Epidermal melanocyte (primary cell): ENCODE measurements around the gene ZNF169.
"Not testable (repeated sequence)": the region's sequence is repeated elsewhere in the genome, so short reads cannot be mapped to it uniquely, and the experiment has no call there.

Source experiments
- DNase-seq: peaks from one replicate; pipeline ENCODE4 v3.0.0; 2011; ENCODE audit warnings: low spot score; ENCODE audit not compliant: insufficient read length

Gene ZNF169

GRCh38 chr9:94259077-94259862 lies at the start of gene ZNF169:
ZNF169 (plus strand) TSS chr9:94259298; CDS start chr9:94278813, 19,515 bp downstream.
- DNase-seq: peak; percentile 96

GRCh38 chr9:94210616-94211603 lies 48.2 kb upstream of the ZNF169 start:
- DNase-seq: no peak

DNA sequence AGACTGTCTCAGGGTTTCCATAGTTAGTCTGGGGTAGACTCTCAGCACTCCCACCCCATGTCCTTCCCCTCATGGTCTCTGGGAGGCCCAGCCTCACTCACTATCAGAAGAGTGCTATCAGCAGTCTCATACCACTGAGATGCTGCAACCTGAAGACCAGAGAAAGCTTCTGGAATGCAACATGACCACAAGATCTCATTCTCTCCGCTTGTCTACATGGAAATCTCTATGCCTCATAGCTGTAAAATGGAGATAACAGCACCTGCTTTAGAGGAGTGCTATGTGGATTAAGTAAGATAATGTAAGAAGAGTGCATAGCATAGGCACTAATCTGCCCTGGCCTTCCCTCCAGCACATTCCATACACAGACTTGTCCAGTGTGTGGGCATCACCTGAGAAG lies 47.0 kb upstream of the ZNF169 start:
- DNase-seq: no peak

DNA sequence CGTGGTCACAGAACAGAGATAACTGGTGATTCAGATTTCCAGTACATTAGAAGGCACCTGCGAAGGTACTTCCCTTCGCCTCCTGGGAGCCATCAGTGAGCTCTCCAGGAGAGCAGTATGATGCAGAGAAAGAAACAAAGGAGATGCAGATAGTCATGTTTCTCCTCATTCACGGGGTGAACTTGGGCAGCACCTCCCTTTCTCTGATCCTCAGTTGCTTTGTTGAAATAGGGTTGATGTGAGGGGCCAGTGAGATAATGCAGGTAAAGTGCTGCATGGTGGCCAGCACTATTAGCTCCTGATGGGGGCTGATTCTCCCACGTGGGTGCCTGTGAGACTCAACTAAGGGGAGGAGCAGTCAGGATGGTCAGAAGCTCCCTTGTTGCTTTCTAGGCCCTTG lies 46.6 kb upstream of the ZNF169 start:
- DNase-seq: no peak

DNA sequence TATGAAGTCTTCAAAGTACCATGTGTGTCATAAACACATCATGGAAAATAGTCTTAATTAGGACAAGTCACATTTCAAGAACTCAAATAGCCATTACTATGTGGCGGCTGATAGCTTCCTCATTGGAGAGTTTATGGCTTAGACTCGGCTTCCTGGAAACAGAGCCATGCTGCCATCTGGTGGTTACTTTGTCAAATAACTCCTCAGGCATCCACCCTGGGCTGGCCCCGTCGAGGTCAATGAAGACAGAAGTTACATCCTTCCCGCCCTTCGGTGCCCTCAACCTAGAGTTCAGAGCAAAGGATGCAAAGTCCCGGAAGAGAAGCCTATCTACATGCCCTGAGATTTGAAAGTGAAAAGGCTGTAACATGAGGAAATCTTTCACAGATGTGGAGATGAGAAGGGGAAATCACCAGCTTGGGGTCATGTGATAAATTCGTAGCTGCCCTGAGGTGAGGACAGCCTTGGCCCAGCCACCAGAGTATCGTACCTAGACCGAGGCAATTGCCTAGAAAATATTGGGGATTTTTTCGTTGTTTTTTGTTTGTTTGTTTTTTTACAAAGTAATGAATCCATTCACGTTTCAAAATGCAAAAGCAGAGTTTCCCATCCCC lies 45.5 kb upstream of the ZNF169 start:
- DNase-seq: peak; percentile 85

GRCh38 chr9:94222870-94223269 lies 36.2 kb upstream of the ZNF169 start:
- no peak for DNase-seq

GRCh38 chr9:94225413-94225812 lies 33.7 kb upstream of the ZNF169 start:
- not testable (repeated sequence) for DNase-seq

DNA sequence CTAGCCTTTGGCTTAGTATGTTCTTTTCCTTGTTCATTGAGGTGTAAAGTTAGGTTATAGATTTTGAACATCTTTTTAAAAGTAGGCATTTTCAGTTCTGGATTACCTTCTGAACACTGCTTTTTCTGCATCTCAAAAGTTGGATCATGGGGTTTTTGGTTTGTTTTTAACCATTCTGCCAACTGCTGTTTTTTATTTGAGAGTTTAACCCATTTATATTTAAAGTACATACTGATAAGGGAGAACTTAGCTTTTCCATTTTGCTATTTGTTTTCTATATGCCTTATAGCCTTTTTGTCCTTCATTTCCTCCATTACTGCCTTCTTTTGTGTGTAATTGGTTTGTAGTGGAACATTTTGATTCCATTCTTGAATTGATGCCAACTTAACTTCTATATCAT lies 30.5 kb upstream of the ZNF169 start:
- no peak for DNase-seq

- no peak for DNase-seq
Measured at GRCh38 chr9:94232428-94232827, 26.7 kb upstream of the ZNF169 start.

GRCh38 chr9:94241098-94241497 lies 18.0 kb upstream of the ZNF169 start:
- not testable (repeated sequence) for DNase-seq

DNA sequence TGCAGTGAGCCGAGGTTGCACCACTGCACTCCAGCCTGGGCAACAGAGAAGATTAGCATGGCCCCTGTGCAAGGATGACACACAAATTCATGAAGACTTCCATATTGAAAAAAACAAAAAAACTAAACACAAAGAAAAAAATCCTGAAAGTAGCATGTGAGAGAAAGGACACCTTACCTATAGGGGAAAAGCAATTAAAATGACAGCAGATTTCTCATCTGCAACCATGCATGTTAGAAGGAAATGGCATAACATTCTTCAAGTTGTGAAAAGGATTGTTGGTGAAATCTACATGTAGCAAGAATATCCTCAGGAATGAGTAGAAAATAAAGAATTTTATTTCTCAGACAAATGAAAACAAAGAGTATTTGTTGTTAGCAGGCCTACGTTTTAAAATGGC lies 13.4 kb upstream of the ZNF169 start:
- no peak for DNase-seq

DNA sequence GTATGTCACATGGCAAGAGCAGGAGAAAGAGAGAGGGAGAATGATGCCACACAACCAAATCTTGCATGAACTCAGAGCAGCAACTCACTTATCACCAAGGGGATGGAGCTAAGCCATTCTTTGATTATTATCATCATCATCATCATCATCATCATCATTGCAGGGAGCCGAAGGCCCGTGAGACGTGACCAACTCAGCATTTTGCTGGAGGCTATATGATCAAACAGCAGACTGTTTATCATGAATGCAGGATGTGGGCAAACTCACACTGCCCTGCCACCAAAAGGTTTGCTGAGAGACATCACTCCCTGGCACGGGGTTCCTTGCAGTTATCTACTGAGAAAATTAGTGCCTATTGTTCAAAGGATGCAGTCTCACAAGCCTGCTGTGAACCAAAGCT lies 8.6 kb upstream of the ZNF169 start:
- DNase-seq: no peak

DNA sequence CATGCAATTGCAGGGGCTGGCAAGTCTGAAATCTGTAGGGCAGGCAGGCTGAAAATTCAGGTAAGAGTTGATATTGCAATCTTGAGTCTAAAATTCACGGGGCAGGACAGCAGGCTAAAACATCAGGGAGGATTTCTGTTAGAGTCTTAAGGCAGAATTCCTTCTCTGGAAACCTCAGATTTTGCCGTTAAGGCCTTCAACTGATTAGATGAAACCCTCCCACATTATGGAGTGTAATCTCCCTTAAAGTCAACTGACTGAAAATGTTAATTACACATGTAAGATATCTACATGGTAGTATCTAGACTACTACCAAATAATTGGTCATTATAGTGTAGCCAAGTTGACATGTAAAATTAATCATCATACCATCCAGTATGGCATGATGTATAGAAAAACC lies 3.1 kb upstream of the ZNF169 start:
- no peak for DNase-seq

GRCh38 chr9:94265626-94266402 lies 6.7 kb downstream of the ZNF169 start:
- not testable (repeated sequence) for DNase-seq

GRCh38 chr9:94269264-94269663 lies 10.2 kb downstream of the ZNF169 start:
- DNase-seq: no peak

- DNase-seq: no peak
Measured at GRCh38 chr9:94270009-94270408, 10.9 kb downstream of the ZNF169 start.

- not testable (repeated sequence) for DNase-seq
Measured at GRCh38 chr9:94277029-94277428, 17.9 kb downstream of the ZNF169 start.

DNA sequence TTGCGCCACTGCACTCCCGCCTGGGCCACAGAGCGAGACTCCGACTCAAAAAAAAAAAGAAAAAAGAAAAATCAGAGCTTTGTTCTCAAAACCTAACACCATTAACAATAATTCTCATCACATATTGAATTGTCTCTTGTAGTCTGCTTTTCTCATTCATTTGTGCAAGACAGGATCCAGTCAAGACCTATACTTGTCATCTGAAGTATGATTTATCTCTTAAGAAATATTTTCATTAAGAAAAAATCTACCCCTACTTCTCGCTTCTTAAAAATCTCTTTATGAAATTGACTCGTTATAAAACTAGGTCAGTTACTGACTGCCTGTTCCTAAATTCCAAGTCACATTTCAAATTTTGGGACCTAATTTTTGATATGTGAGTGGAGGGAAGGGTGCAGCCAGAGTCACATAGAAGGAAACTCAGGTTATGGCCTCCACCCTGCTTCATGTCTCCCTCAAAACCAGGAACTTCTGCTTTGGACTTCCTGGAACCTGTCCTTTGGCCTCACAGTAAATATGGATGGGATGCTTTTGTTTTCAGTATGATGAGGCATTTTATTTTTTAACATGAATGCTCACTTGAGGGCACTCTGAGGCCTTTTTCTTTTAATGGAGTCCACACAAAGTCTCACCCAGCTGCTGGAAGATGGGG lies 18.9 kb downstream of the ZNF169 start:
- no peak for DNase-seq

DNA sequence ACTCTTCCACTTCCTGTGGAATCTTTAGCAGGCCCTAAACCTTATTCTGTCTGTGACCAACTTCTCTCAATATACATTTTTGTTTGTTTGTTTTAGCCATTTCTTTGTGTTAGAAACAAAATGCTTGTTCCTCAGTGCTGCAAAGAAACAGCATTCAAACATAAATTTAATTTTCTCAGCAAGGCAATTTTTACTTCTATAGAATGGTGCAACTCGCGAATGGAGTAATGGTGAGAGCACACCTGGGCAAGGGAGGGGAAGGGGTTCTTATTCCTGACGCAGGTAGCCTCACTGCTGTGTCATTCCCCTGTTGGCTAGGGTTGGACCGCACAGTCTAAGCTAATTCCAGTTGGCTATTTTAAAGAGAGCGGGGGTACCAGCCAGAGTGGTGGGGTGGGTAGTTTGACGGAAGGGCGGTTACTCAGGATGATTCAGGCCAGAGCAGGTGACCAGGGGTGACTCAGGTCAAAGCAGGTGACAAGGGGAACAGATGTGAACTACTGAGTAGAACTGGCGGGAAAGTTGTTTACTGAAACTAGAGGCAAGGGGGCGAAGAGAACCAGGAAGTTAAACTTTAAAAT lies 21.4 kb downstream of the ZNF169 start:
- DNase-seq: no peak

DNA sequence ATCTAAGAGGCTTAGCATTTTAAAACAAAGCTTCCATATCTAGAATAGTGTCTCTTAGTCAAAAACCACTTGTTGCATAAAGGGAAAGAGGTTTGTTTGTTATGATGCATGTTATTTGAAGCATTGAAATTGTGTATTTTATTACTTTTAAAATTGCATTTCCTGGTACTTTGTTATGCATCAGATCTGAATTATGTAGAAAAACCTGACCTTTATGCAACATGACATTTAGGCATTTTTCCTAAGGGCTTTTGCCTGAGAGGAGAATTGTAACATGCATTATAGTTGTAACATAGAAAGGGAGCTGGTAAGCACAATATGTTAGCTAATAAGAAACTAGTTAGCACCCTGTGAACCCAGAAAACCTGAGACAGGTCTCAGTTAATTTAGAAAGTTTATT lies 22.0 kb downstream of the ZNF169 start:
- no peak for DNase-seq
